ENCODE data around the gene ZGPAT. TPM values are rescaled to one million over a fixed set of nuclear protein-coding genes. Genes with fewer than 3 reads are reported as not detected.

Gene ZGPAT
- total and polyA plus RNA-seq, 2 of the 4 experiments (the other 2 are of a cell fraction) = 13.4 to 20.2 TPM

- dilution Hi-C loops (cut with HindIII; ENCODE audit: low sequenced_read_pairs, unreplicated experiment) = no loop called here
- H3K56ac ChIP-seq (ENCODE audit: extremely low read depth, insufficient read depth, low read length) = no peak overlapping the region
- no peaks in the 10 kb centered on the region for H3K27me3 ChIP-seq (ENCODE audit: control insufficient read depth, insufficient read depth, low read length)
- DNase-seq (no peak), ATAC-seq (ENCODE audit: low read depth) (no peak)
- H3K4ac ChIP-seq (ENCODE audit: low read depth, low read length) = no peak overlapping the region
- H3K23ac ChIP-seq (ENCODE audit: low read depth, low read length) = no peak overlapping the region
- peaks cover 32% of the 10 kb centered on the region for H3K36me3 ChIP-seq (ENCODE audit: control insufficient read depth, insufficient read depth, low read length)
- no peak overlapping the region for H2AFZ ChIP-seq (replicated peaks; ENCODE audit: low read length, poor library complexity)
- no peak overlapping the region for H2BK20ac ChIP-seq (ENCODE audit: low read depth, low read length)
- no peak overlapping the region for H3K27ac ChIP-seq (ENCODE audit: insufficient read depth, low read length)
- H2AK5ac ChIP-seq (ENCODE audit: low read depth, low read length) = peak overlapping the region; percentile 13; the same call in 1 of the 2 replicates
- CTCF ChIA-PET = no interaction called here
- WGBS, 2 experiments (ENCODE audit: extremely low coverage in 2 of 2, insufficient read length in 1 of 2) = 100% methylated on average over 4 of the region's 13 CpGs; no CpG with 5 or more reads in 1 of the 2 experiments
- no peak overlapping the region for H3K18ac ChIP-seq (ENCODE audit: low read depth, low read length)
- H2BK15ac ChIP-seq (ENCODE audit: low read depth, low read length) = no peak overlapping the region
- no peak overlapping the region for H3K4me2 ChIP-seq (ENCODE audit: low read depth, low read length)
- no peak overlapping the region for H3K4me3 ChIP-seq (ENCODE audit: insufficient read depth, low read depth, low read length)
- H4K5ac ChIP-seq (ENCODE audit: low read depth, low read length) = no peak overlapping the region
- no TSS peak for BruUV-seq (replicated peaks)
- no peaks in the 10 kb centered on the region for H4K20me1 ChIP-seq (ENCODE audit: insufficient read depth, low read length)
- no peak overlapping the region for H2BK120ac ChIP-seq (ENCODE audit: low read depth, low read length)
- H3K9me1 ChIP-seq (ENCODE audit: insufficient read depth, low read length) = peaks cover 13% of the 10 kb centered on the region
- H3K4me1 ChIP-seq (ENCODE audit: control insufficient read depth, insufficient read depth, low read length) = peaks cover 16% of the 10 kb centered on the region
- no peak overlapping the region for H3K14ac ChIP-seq (replicated peaks; ENCODE audit: low read depth, low read length)
- H3K9ac ChIP-seq (ENCODE audit: low read depth, low read length) = no peak overlapping the region
- peak overlapping the region; percentile 77 for H2AK9ac ChIP-seq (replicated peaks; ENCODE audit: low read depth, low read length, poor library complexity)
- H3K79me1 ChIP-seq (ENCODE audit: low read depth in 1 of 2, low read length in 2 of 2) = peaks cover 10 to 33% of the 10 kb centered on the region in 2 experiments; a peak in 3 of 4 replicates
- TF ChIP-seq MXI1 (IDR thresholded peaks at IDR 0.05; ENCODE audit: borderline replicate concordance, low read depth, low read length) (no peak), FOS (IDR thresholded peaks at IDR 0.05; ENCODE audit: low read depth, low read length) (no peak), CEBPB (IDR thresholded peaks at IDR 0.05; ENCODE audit: low read depth, low read length) (no peak), NFE2L2 (IDR thresholded peaks at IDR 0.05; ENCODE audit: low read depth, low read length) (no peak)
- POLR2A ChIA-PET (ENCODE audit: unreplicated experiment) = no interaction called here
- no peak overlapping the region for H2BK5ac ChIP-seq (ENCODE audit: low read depth, low read length, poor library complexity, severe bottlenecking)
- no peaks in the 10 kb centered on the region for H3K9me3 ChIP-seq (ENCODE audit: control insufficient read depth, insufficient read depth, low read length)
- no peak overlapping the region for H4K91ac ChIP-seq (ENCODE audit: insufficient read depth, low read depth, low read length)
- intact Hi-C loops (cut with micrococcal nuclease) = no loop called here
- H4K8ac ChIP-seq (ENCODE audit: low read depth in 2 of 2, low read length in 2 of 2) = no peak overlapping the region
- in situ Hi-C loops (cut with MboI; ENCODE audit: low sequenced_read_pairs) = no loop called here
These were observed 27.4 kb upstream of the ZGPAT start for GRCh38 chr20:63680427-63680826.

All from IMR-90 (cell line).